ENCODE results near the gene PALM3.

PALM3 gene

DNA sequence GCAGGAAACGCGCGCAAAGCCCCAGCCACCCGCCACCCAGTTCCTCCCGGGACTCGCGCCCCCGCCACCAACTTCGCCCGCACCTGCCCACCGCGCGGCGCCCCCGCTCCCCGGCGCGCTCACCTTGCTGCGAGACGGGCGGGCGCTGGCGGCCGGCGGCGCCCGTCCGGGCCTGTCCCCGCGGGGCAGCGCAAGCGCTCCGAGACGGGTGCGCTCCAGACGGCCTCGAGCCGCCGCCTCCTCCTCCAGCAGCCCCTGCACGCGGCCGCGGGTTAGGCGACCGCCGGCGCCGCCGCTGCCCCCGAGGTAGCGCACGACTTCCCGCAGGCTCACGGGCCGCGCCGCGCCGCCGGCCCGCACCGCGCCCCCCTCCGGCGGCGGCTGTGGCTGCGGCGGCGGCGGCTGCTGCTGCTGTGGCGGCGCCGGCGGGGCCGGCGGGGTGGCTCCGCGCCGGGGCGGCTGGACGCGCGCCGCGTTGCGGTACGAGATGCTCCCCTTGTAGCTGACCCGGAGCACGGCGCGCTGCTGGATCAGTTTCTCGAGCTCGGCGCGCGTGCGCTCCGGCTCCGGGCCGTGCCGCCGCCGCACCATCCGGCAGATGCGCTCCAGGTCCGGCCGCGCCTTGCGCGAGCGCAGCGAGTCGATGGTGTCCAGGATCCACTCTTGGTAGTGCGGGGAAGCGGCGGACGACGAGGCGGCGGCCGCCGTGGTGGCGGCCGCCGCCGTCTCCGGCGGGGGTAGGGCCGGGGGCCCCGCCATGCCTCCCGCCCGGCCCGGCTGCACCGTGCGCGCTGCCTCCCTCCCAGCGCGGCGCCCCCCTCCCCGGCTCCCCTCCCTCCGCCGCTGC is 28.0 kb upstream of the PALM3 start:
- no peak for DNase-seq (ENCODE audit: low spot score)

DNA sequence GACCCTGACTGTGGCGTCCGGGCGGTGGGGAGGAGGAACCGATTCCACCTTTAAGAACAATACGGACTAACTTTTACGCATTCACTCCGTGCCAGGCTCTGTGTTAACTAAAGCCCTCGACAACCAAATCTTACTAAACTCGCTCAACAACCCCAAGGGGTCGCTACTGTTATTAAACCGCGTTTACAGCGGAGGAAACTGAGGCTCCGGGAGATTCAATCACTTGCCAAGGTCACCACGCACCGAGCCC is 27.5 kb upstream of the PALM3 start:
- DNase-seq (ENCODE audit: low spot score) = no peak

DNA sequence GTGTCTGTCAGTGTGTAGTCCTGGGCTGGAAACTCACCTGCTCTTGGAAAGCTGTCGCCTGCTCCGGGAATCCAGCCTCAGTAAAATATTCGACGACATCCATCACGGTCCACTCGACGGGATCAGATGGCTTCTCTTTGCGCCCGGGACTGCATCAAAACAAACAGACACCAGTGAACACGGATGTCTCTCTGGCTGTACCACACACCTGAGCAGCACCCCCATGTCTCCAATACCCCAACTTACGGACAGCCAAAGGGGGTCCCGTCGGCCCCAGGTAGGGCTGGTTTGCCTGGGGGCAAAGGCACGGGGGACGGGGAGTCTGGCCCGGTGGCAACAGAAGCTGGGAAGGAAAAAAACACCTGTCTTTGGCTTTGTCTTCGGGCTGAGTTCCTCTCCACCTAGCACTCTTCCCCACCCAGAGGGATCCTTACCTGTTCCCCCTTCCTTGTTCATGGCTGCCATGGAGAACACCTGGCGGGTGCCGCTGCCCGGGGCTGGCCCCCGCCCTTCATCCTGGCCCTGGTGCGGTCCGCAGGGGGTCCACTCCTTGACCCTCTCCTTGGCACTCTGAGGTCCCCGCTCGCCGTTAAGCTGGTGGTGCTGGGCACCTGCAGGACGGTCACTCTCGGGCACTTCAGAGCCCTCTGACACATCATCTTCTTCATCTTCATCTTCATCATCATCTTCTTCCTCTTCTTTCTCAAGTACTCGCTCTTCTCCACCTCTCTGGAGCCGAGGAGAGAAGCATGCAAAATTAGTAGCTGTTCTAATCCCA is 26.9 kb upstream of the PALM3 start:
- no peak for DNase-seq (ENCODE audit: low spot score)

GRCh38 chr19:14086098-14086497 is 24.2 kb upstream of the PALM3 start:
- DNase-seq (ENCODE audit: low spot score) = no peak

GRCh38 chr19:14085309-14085995 is 23.6 kb upstream of the PALM3 start, which contains the start of gene C19orf67:
TSS of gene C19orf67 (minus strand) at chr19:14085783. CDS start at chr19:14085627, 156 bp downstream.
- no peak for DNase-seq (ENCODE audit: low spot score)

- no peak for DNase-seq (ENCODE audit: low spot score)
These were observed 20.7 kb upstream of the PALM3 start for GRCh38 chr19:14082675-14082960.

GRCh38 chr19:14081797-14082674 is 20.2 kb upstream of the PALM3 start:
- DNase-seq (ENCODE audit: low spot score) = no peak

DNA sequence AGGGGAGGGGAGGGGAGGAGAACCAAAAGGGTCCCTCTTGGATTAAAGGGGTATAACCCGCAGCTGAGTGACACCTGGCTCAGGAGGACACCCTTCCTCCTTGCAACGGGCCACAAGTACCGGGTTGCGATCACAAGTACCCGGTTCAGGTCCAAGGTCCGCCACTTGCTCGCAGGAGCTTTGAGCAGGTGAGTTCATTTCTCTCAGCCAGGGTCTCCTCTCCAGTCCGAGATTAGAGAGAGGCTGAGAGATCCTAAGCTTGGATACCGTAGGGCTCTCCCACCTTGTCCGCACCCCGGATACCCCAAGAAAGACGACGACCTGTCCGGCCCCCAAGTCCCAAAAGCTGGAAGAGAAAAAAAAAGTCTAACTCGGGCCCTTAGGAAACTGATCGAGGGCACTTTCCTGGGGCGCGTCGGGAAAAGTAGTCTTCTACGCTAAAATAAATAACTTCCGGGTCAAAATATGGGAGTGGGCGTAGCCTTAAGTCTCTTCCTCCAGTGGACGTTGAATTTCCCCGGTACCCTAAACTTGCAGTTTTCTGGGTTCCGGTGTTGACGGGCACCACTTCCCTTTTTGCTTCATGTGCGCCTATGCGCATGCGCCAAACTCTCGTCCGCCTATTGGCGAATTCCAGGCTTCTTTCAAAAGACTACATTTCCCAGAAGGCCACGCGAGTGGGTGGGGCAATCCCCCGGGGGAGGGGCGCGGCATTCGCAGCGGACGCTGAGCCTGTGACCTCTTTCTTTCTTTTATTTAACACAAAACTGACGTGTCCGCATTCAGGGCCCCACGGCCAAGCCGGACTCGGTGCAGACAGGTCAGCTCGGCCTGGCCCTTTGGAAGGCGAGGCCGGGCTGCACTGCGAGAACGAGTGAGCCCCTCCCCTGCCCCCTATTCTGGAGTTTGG is 19.3 kb upstream of the PALM3 start:
- DNase-seq (ENCODE audit: low spot score) = peak; percentile 100

- no peak for DNase-seq (ENCODE audit: low spot score)
These were observed 16.5 kb upstream of the PALM3 start for GRCh38 chr19:14078411-14078810.

GRCh38 chr19:14073925-14074838 is 12.3 kb upstream of the PALM3 start:
- DNase-seq (ENCODE audit: low spot score) = no peak

- peak; percentile 76 for DNase-seq (ENCODE audit: low spot score)
These were observed 11.5 kb upstream of the PALM3 start for GRCh38 chr19:14073261-14073924.

DNA sequence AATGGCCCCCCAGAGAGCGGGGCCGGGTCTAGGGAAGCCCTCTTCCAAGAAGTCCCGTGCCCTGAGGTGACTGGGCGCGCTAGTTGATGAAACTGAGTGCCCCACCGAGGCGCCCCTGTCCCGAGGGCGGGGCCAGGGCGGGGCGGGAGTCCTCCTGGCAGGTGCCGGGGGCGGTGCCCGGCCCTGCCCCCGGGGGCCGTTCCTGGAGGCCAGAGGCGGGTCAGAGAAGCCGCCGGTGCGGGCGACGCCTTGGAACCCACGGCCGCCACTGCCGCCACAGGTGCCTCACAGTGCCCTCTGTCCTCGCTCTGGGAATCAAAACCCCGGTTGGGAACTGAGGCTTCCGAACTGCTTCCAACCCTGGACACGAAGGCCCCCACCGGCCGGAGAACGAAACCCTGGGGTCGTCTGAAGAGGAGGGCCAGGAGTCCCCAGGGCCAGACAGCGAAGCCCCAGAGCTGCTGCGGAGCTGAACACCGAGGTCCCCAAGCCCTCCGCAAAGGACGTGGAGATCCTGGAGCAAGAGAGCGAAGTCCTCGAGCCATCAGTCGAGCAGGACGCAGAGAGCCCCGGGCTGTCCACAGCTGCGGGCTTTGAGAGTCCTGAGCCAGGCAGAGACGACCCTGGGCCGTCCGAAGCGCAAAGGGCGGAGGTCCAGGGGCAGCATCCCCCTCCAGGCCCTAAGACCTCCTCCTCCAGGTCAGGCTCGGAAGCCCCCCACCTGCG is 10.8 kb upstream of the PALM3 start, which contains the start of gene MISP3:
TSS of gene MISP3 (plus strand) at position 252 of the 726 bp plus-strand sequence. CDS start 524 bp downstream, outside the sequence.
- DNase-seq (ENCODE audit: low spot score) = no peak

GRCh38 chr19:14070268-14071050 is 8.6 kb upstream of the PALM3 start:
- DNase-seq (ENCODE audit: low spot score) = no peak

- DNase-seq (ENCODE audit: low spot score) = no peak
These were observed 4.3 kb upstream of the PALM3 start for GRCh38 chr19:14066134-14066533.

- DNase-seq (ENCODE audit: low spot score) = no peak
These were observed 1.2 kb upstream of the PALM3 start for GRCh38 chr19:14063105-14063504.

DNA sequence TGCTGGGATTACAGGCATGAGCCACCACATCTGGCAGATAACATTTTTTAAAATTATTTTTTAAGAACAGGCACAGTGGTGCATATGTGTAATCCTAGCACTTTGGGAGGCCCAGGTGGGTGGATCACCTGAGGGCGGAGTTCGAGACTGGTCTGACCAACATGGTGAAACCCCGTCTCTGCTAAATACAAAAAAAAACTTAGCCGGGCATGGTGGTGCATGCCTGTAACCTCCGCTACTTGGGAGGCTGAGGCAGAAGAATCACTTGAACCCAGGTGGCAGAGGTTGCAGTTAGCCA is 631 bp upstream of the PALM3 start:
- DNase-seq (ENCODE audit: low spot score) = no peak

DNA sequence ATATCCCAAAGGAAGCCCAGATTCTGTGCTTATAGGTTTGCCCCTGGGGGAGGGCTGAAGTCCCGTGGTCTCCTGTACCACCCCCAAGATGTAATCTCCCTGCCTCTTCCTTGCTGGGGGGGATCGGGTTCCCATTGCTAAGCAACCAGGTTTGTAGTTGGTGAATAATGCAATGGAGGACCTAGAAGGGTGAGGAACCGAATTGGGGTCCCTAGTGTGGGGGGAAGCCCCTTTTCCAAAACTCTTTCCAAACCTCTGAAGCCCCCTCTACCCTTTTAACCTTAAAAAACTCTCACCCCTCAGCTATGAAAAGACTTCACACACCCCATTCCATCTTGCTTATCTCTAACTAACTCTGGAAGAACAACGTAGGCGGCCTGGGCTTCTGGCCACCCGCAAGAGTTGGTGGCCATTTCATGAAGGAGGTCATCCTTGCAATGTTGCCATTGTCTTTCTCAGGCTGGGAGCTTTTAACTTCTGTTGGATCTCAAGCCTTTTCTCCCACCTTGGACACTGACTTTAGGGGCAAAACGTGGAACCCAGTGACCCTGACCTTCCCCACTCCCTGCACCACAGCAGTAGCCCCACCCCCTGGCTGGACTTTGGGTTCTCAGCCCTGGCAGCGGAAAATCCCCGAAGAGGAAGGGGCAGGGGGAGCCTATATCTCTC is 661 bp downstream of the PALM3 start:
- no peak for DNase-seq (ENCODE audit: low spot score)
